A549 (cell line): Measurements from ENCODE around the gene CFAP126.

ENCODE experiments used
- CTCF ChIP-seq: fragments of >200 bp; sonication (Bioruptor Twin); formaldehyde crosslinking; IDR thresholded peaks from 3 replicates; pipeline ENCODE4 v1.5.1; 2016
- EHMT2 ChIP-seq: fragments of 200-600 bp; sonication (generic); IDR thresholded peaks from 2 replicates; pipeline ENCODE4 v1.6.1; 2016; ENCODE audit warnings: antibody characterized with exemption, low read depth, mild to moderate bottlenecking, moderate library complexity
- EP300 ChIP-seq, 2 experiments: fragments of >200 bp; sonication (Bioruptor Twin); formaldehyde crosslinking; IDR thresholded peaks; 2 replicates in 1 of 2; 3 replicates in 1 of 2; pipeline ENCODE4 v1.6.1; 2016 to 2017
- HOXB5 ChIP-seq: fragments of 250-450 bp; sonication (Bioruptor Pico); IDR thresholded peaks from 2 replicates; pipeline ENCODE4 v1.5.0; 2020; ENCODE audit warnings: mild to moderate bottlenecking, moderate library complexity
- JUN ChIP-seq, 2 experiments: fragments of >200 bp; sonication (Bioruptor Twin); formaldehyde crosslinking; IDR thresholded peaks; 2 replicates in 1 of 2; 3 replicates in 1 of 2; pipeline ENCODE4 v1.6.1; 2016 to 2017
- KDM5A ChIP-seq: fragments of 200-600 bp; sonication (generic); IDR thresholded peaks from 2 replicates; pipeline ENCODE4 v1.6.1; 2016; ENCODE audit warnings: antibody characterized with exemption, mild to moderate bottlenecking
- POLR2AphosphoS2 ChIP-seq: conservative IDR thresholded peaks from 2 replicates; pipeline ENCODE4 v1.6.1; 2012; ENCODE audit warnings: low read length, improper control_type of control experiment, inconsistent platforms
- RAD21 ChIP-seq, 2 experiments: fragments of >200 bp in 1 of 2; sonication (Bioruptor Twin) in 1 of 2; formaldehyde crosslinking in 1 of 2; IDR thresholded peaks in 1 of 2; conservative IDR thresholded peaks in 1 of 2; 2 replicates in 1 of 2; 3 replicates in 1 of 2; pipeline ENCODE4 v1.6.1; 2012 to 2018; ENCODE audit warnings: inconsistent platforms in 1 of 2
- RFX5 ChIP-seq: fragments of 450-650 bp; IDR thresholded peaks from 2 replicates; pipeline ENCODE4 v1.7.1; 2014; ENCODE audit warnings: antibody characterized with exemption, mild to moderate bottlenecking, moderate library complexity
- SMC3 ChIP-seq: fragments of >200 bp; sonication (Bioruptor Twin); formaldehyde crosslinking; IDR thresholded peaks from 3 replicates; pipeline ENCODE4 v1.6.1; 2018; ENCODE audit warnings: inconsistent platforms
- USF2 ChIP-seq: fragments of 450-650 bp; IDR thresholded peaks from 2 replicates; pipeline ENCODE4 v1.6.1; 2014; ENCODE audit warnings: antibody characterized with exemption
- ZFP36 ChIP-seq: fragments of 450-650 bp; IDR thresholded peaks from 2 replicates; pipeline ENCODE4 v1.6.1; 2014; ENCODE audit warnings: borderline replicate concordance; ENCODE audit not compliant: partially characterized antibody

GRCh38 chr1:161359291-161359690 is 8.4 kb downstream of the CFAP126 start:
- no peak for TF ChIP-seq KDM5A
- no peak for TF ChIP-seq CTCF
- TF ChIP-seq POLR2AphosphoS2 = no peak
- no peak for TF ChIP-seq RAD21 (conservative IDR thresholded peaks at IDR 0.05 in 1 of 2, IDR thresholded peaks at IDR 0.05 in 1 of 2)
- no peak for TF ChIP-seq JUN (IDR thresholded peaks at IDR 0.05)
- TF ChIP-seq HOXB5 = no peak
- no peak for TF ChIP-seq SMC3
- no peak for TF ChIP-seq USF2
- TF ChIP-seq EHMT2 = no peak
- no peak for TF ChIP-seq EP300 (IDR thresholded peaks at IDR 0.05)
- no peak for TF ChIP-seq ZFP36
- no peak for TF ChIP-seq RFX5
